ENCODE data around the gene RPA1. TPM values are rescaled to one million over a fixed set of nuclear protein-coding genes. Genes with fewer than 3 reads are reported as not detected.

The RPA1 gene
- total RNA-seq (33.9 TPM), polyA plus RNA-seq (33.0 TPM)
- long read RNA-seq, donor 1, full-length matches to known transcripts = 3 of 3 reads
- long read RNA-seq, donor 1, partial matches to known transcripts = 0 of 3 reads
- long read RNA-seq, donor 1, other reads (novel, unspliced or antisense) = 0 of 3 reads
- long read RNA-seq, donor 2 = 0 reads
- long read RNA-seq, donor 3, full-length matches to known transcripts = 38 of 89 reads
- long read RNA-seq, donor 3, partial matches to known transcripts = 51 of 89 reads
- long read RNA-seq, donor 3, other reads (novel, unspliced or antisense) = 0 of 89 reads
- long read RNA-seq, donor 4, full-length matches to known transcripts = 18 of 38 reads
- long read RNA-seq, donor 4, partial matches to known transcripts = 20 of 38 reads
- long read RNA-seq, donor 4, other reads (novel, unspliced or antisense) = 0 of 38 reads
- long read RNA-seq, donor 5, full-length matches to known transcripts = 36 of 59 reads
- long read RNA-seq, donor 5, partial matches to known transcripts = 23 of 59 reads
- long read RNA-seq, donor 5, other reads (novel, unspliced or antisense) = 0 of 59 reads
- long read RNA-seq, donor 6, full-length matches to known transcripts = 13 of 29 reads
- long read RNA-seq, donor 6, partial matches to known transcripts = 16 of 29 reads
- long read RNA-seq, donor 6, other reads (novel, unspliced or antisense) = 0 of 29 reads
- long read RNA-seq, donor 7, full-length matches to known transcripts = 26 of 206 reads
- long read RNA-seq, donor 7, partial matches to known transcripts = 180 of 206 reads
- long read RNA-seq, donor 7, other reads (novel, unspliced or antisense) = 0 of 206 reads
- long read RNA-seq, donor 8, full-length matches to known transcripts = 7 of 12 reads
- long read RNA-seq, donor 8, partial matches to known transcripts = 5 of 12 reads
- long read RNA-seq, donor 8, other reads (novel, unspliced or antisense) = 0 of 12 reads
- long read RNA-seq, donor 9, full-length matches to known transcripts = 17 of 33 reads
- long read RNA-seq, donor 9, partial matches to known transcripts = 16 of 33 reads
- long read RNA-seq, donor 9, other reads (novel, unspliced or antisense) = 0 of 33 reads
- long read RNA-seq, donor 10, full-length matches to known transcripts = 13 of 35 reads
- long read RNA-seq, donor 10, partial matches to known transcripts = 22 of 35 reads
- long read RNA-seq, donor 10, other reads (novel, unspliced or antisense) = 0 of 35 reads

GRCh38 chr17:1829592-1830257, at the start of gene RPA1, which contains the start of gene SMYD4:
Gene RPA1, plus strand, starts transcription at chr17:1830005. Its CDS starts 89 bp downstream, at chr17:1830094.
Gene SMYD4, minus strand, starts transcription at chr17:1829902. Its CDS starts 1,908 bp downstream, at chr17:1827994.
- Histone ChIP-seq H3K9me3 (ENCODE audit: control insufficient read depth in 2 of 2, insufficient read depth in 1 of 2, low read length in 1 of 2) (no peaks in the 10 kb centered on the region), H3K27me3 (ENCODE audit: control insufficient read depth in 2 of 2, insufficient read depth in 1 of 2, low read length in 1 of 2) (no peaks in the 10 kb centered on the region), H3K4me1 (ENCODE audit: control insufficient read depth in 2 of 2, insufficient read depth in 2 of 2, low read length in 2 of 2) (peaks cover 11 to 19% of the 10 kb centered on the region in 2 donors), H3K36me3 (ENCODE audit: control insufficient read depth in 2 of 2, insufficient read depth in 2 of 2, low read length in 1 of 2) (peaks cover 19 to 21% of the 10 kb centered on the region in 2 donors), H3K27ac (ENCODE audit: low read depth in 1 of 2, low read length in 1 of 2) (peak within 1 kb of the TSS; percentile 81 to 87), H3K4me3 (ENCODE audit: low read length in 2 of 2) (peak within 1 kb of the TSS; percentile 77 to 94)
- under 1% methylated on average over 83 of the region's 83 CpGs for WGBS
- DNase-seq (ENCODE audit: low read depth in 6 of 9, low spot score in 9 of 9) = peak; percentile 60 to 94 (median 82)

GRCh38 chr17:1782171-1782567, 47.6 kb upstream of the RPA1 start:
- Histone ChIP-seq H3K27ac (ENCODE audit: low read depth in 1 of 2, low read length in 1 of 2) (peak overlapping the region in 1 of 2 donors; percentile 26), H3K9me3 (ENCODE audit: control insufficient read depth in 2 of 2, insufficient read depth in 1 of 2, low read length in 1 of 2) (no peaks in the 10 kb centered on the region), H3K36me3 (ENCODE audit: control insufficient read depth in 2 of 2, insufficient read depth in 2 of 2, low read length in 1 of 2) (peaks cover 60 to 74% of the 10 kb centered on the region in 2 donors), H3K4me3 (ENCODE audit: low read length in 2 of 2) (no peak overlapping the region), H3K4me1 (ENCODE audit: control insufficient read depth in 2 of 2, insufficient read depth in 2 of 2, low read length in 2 of 2) (peaks cover 0 to 14% of the 10 kb centered on the region in 2 donors), H3K27me3 (ENCODE audit: control insufficient read depth in 2 of 2, insufficient read depth in 1 of 2, low read length in 1 of 2) (no peaks in the 10 kb centered on the region)
- no peak for DNase-seq (ENCODE audit: low read depth in 6 of 9, low spot score in 9 of 9)
- WGBS = 80% methylated on average over 6 of the region's 6 CpGs

DNA sequence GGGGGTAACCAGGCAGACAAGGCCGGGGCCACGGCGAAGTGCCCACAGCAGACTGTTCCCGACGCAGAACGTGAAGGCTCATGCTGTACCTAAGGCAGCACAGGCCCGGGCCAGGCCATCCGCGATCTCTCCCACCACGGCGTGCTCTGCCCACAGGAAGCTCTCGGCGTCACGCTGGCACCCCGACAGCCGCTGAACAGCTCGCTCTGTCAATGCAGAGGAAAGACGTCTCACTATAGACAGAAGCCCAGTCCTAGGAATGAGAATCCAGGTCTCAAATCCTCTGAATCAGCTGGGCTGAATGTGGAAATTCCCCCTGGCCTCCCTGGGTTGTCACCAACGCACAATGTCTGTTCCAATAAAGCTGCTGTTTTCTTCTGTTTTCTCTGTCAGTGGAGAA, 46.5 kb upstream of the RPA1 start:
- Histone ChIP-seq H3K27ac (ENCODE audit: low read depth in 1 of 2, low read length in 1 of 2) (peak overlapping the region; percentile 71 to 89), H3K27me3 (ENCODE audit: control insufficient read depth in 2 of 2, insufficient read depth in 1 of 2, low read length in 1 of 2) (no peaks in the 10 kb centered on the region), H3K4me1 (ENCODE audit: control insufficient read depth in 2 of 2, insufficient read depth in 2 of 2, low read length in 2 of 2) (peaks cover 0 to 14% of the 10 kb centered on the region in 2 donors), H3K4me3 (ENCODE audit: low read length in 2 of 2) (no peak overlapping the region), H3K36me3 (ENCODE audit: control insufficient read depth in 2 of 2, insufficient read depth in 2 of 2, low read length in 1 of 2) (peaks cover 54 to 72% of the 10 kb centered on the region in 2 donors), H3K9me3 (ENCODE audit: control insufficient read depth in 2 of 2, insufficient read depth in 1 of 2, low read length in 1 of 2) (no peaks in the 10 kb centered on the region)
- no peak for DNase-seq (ENCODE audit: low read depth in 6 of 9, low spot score in 9 of 9)
- WGBS = 95% methylated on average over 19 of the region's 19 CpGs

- 83% methylated on average over 16 of the region's 16 CpGs for WGBS
- H3K4me3 ChIP-seq (ENCODE audit: low read length in 2 of 2) = no peak overlapping the region
- peak in 1 of 9 donors; percentile 39 for DNase-seq (ENCODE audit: low read depth in 6 of 9, low spot score in 9 of 9)
- no peaks in the 10 kb centered on the region for H3K9me3 ChIP-seq (ENCODE audit: control insufficient read depth in 2 of 2, insufficient read depth in 1 of 2, low read length in 1 of 2)
- peaks cover 46 to 65% of the 10 kb centered on the region in 2 donors for H3K36me3 ChIP-seq (ENCODE audit: control insufficient read depth in 2 of 2, insufficient read depth in 2 of 2, low read length in 1 of 2)
- peak overlapping the region; percentile 71 to 89 for H3K27ac ChIP-seq (ENCODE audit: low read depth in 1 of 2, low read length in 1 of 2)
- H3K27me3 ChIP-seq (ENCODE audit: control insufficient read depth in 2 of 2, insufficient read depth in 1 of 2, low read length in 1 of 2) = no peaks in the 10 kb centered on the region
- H3K4me1 ChIP-seq (ENCODE audit: control insufficient read depth in 2 of 2, insufficient read depth in 2 of 2, low read length in 2 of 2) = peaks cover 0 to 14% of the 10 kb centered on the region in 2 donors
Measured at GRCh38 chr17:1783834-1784611, 45.8 kb upstream of the RPA1 start.

DNA sequence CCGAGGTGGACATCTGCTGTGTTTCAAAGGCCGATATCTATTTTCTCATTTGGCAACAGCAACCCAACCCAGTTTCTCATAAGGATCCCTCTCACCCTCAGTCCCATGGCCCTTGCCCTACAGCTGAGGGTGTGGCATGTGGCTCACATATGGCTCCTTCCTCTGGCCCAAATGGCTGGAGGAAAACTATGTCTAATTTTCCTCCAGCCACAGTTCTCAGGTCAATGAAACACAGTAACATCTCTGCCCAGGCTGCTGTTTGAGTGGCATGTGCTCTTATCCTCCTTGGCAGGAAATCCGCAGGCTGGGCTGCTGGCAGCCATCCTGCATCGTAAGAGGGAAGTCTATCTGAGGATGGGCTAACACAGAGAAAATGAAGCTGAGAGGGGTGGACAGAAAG, 43.9 kb upstream of the RPA1 start:
- H3K27me3 ChIP-seq (ENCODE audit: control insufficient read depth in 2 of 2, insufficient read depth in 1 of 2, low read length in 1 of 2) = no peaks in the 10 kb centered on the region
- H3K36me3 ChIP-seq (ENCODE audit: control insufficient read depth in 2 of 2, insufficient read depth in 2 of 2, low read length in 1 of 2) = peaks cover 41 to 61% of the 10 kb centered on the region in 2 donors
- H3K4me1 ChIP-seq (ENCODE audit: control insufficient read depth in 2 of 2, insufficient read depth in 2 of 2, low read length in 2 of 2) = peaks cover 0 to 14% of the 10 kb centered on the region in 2 donors
- 96% methylated on average over 4 of the region's 4 CpGs for WGBS
- H3K9me3 ChIP-seq (ENCODE audit: control insufficient read depth in 2 of 2, insufficient read depth in 1 of 2, low read length in 1 of 2) = no peaks in the 10 kb centered on the region
- peak overlapping the region in 1 of 2 donors; percentile 64 for H3K27ac ChIP-seq (ENCODE audit: low read depth in 1 of 2, low read length in 1 of 2)
- no peak overlapping the region for H3K4me3 ChIP-seq (ENCODE audit: low read length in 2 of 2)
- no peak for DNase-seq (ENCODE audit: low read depth in 6 of 9, low spot score in 9 of 9)

DNA sequence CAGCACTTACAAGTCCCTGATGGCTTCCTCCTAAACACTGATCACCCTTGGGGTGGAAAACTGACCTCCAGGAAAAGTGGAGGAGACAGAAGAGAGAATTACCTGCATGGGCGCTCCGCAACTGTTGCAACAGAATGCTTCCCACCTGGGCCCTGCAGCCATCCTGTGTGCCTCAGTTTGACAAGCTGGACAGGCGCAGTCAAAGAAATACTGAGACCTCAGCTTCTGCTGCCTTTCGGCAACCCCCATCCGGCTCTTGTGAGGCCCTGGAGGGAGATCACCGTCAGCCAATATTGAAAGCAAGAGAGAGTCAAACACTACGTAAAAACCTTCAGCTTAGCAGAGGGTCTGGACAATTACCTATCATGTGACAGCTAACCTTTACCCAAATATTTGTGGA, 43.1 kb upstream of the RPA1 start:
- no peaks in the 10 kb centered on the region for H3K9me3 ChIP-seq (ENCODE audit: control insufficient read depth in 2 of 2, insufficient read depth in 1 of 2, low read length in 1 of 2)
- H3K36me3 ChIP-seq (ENCODE audit: control insufficient read depth in 2 of 2, insufficient read depth in 2 of 2, low read length in 1 of 2) = peaks cover 37 to 54% of the 10 kb centered on the region in 2 donors
- WGBS = 96% methylated on average over 7 of the region's 7 CpGs
- peak overlapping the region in 1 of 2 donors; percentile 12 for H3K27ac ChIP-seq (ENCODE audit: low read depth in 1 of 2, low read length in 1 of 2)
- H3K27me3 ChIP-seq (ENCODE audit: control insufficient read depth in 2 of 2, insufficient read depth in 1 of 2, low read length in 1 of 2) = no peaks in the 10 kb centered on the region
- no peak for DNase-seq (ENCODE audit: low read depth in 6 of 9, low spot score in 9 of 9)
- no peak overlapping the region for H3K4me3 ChIP-seq (ENCODE audit: low read length in 2 of 2)
- peaks cover 0 to 14% of the 10 kb centered on the region in 2 donors for H3K4me1 ChIP-seq (ENCODE audit: control insufficient read depth in 2 of 2, insufficient read depth in 2 of 2, low read length in 2 of 2)

GRCh38 chr17:1787301-1787902, 42.4 kb upstream of the RPA1 start:
- Histone ChIP-seq H3K9me3 (ENCODE audit: control insufficient read depth in 2 of 2, insufficient read depth in 1 of 2, low read length in 1 of 2) (no peaks in the 10 kb centered on the region), H3K27ac (ENCODE audit: low read depth in 1 of 2, low read length in 1 of 2) (peak overlapping the region in 1 of 2 donors; percentile 25), H3K27me3 (ENCODE audit: control insufficient read depth in 2 of 2, insufficient read depth in 1 of 2, low read length in 1 of 2) (no peaks in the 10 kb centered on the region), H3K36me3 (ENCODE audit: control insufficient read depth in 2 of 2, insufficient read depth in 2 of 2, low read length in 1 of 2) (peaks cover 32 to 47% of the 10 kb centered on the region in 2 donors), H3K4me1 (ENCODE audit: control insufficient read depth in 2 of 2, insufficient read depth in 2 of 2, low read length in 2 of 2) (peaks cover 0 to 14% of the 10 kb centered on the region in 2 donors), H3K4me3 (ENCODE audit: low read length in 2 of 2) (no peak overlapping the region)
- 91% methylated on average over 16 of the region's 16 CpGs for WGBS
- DNase-seq (ENCODE audit: low read depth in 6 of 9, low spot score in 9 of 9) = no peak

All from thymus (tissue), 14 donors.